ENCODE results near the gene FOXK2.

FOXK2 gene

GRCh38 chr17:82595893-82596292 lies 76.4 kb downstream of the FOXK2 start:
- TF ChIP-seq REST (IDR thresholded peaks at IDR 0.05; ENCODE audit: low read depth) (no peak), ZBTB7A (IDR thresholded peaks at IDR 0.05; ENCODE audit: low read depth) (no peak), EP300 (IDR thresholded peaks at IDR 0.05; ENCODE audit: borderline replicate concordance) (no peak), FOXM1 (IDR thresholded peaks at IDR 0.05; ENCODE audit: borderline replicate concordance, low read depth) (no peak), TEAD4 (IDR thresholded peaks at IDR 0.05) (no peak), TAF1 (IDR thresholded peaks at IDR 0.05; ENCODE audit: low read depth) (no peak), RAD21 (IDR thresholded peaks at IDR 0.05; ENCODE audit: low read depth) (no peak), YY1 (IDR thresholded peaks at IDR 0.05; ENCODE audit: low read depth) (no peak), NFIC (IDR thresholded peaks at IDR 0.05) (no peak), TCF12 (IDR thresholded peaks at IDR 0.05; ENCODE audit: low read depth) (no peak), CEBPB (IDR thresholded peaks at IDR 0.05) (no peak), CREB1 (IDR thresholded peaks at IDR 0.05; ENCODE audit: low read depth) (no peak)
- TF ChIP-seq, protein P1, sequence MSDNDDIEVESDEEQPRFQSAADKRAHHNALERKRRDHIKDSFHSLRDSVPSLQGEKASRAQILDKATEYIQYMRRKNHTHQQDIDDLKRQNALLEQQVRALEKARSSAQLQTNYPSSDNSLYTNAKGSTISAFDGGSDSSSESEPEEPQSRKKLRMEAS (IDR thresholded peaks at IDR 0.05): no peak
- TF ChIP-seq, protein P2, sequence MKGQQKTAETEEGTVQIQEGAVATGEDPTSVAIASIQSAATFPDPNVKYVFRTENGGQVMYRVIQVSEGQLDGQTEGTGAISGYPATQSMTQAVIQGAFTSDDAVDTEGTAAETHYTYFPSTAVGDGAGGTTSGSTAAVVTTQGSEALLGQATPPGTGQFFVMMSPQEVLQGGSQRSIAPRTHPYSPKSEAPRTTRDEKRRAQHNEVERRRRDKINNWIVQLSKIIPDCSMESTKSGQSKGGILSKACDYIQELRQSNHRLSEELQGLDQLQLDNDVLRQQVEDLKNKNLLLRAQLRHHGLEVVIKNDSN (IDR thresholded peaks at IDR 0.05): no peak

DNA sequence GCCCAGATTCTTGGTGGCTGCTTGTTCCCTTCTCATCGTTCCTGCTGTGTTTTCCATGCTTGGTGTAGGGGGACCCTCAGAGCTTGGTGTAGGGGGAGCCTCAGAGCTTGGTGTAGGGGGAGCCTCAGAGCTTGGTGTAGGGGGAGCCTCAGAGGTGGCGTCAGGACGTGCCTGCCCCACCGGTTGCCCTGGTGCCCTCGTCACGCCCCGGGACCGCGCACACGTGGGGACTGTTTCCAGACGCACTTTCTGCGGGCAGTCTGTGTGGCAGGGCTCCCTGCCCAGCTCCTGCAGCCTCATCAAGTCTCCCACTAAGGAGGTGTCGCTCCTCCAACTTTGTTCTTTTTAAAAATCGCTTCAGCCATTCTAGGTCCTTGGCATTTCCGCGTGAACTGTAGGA lies 76.8 kb downstream of the FOXK2 start:
- TF ChIP-seq EGR1 (IDR thresholded peaks at IDR 0.05): no peak
- TF ChIP-seq, protein P1 (IDR thresholded peaks at IDR 0.05): no peak
- no peak for TF ChIP-seq TCF12 (IDR thresholded peaks at IDR 0.05; ENCODE audit: low read depth)
- TF ChIP-seq YY1 (IDR thresholded peaks at IDR 0.05; ENCODE audit: low read depth): no peak
- TF ChIP-seq ZBTB7A (IDR thresholded peaks at IDR 0.05; ENCODE audit: low read depth): no peak
- TF ChIP-seq TAF1 (IDR thresholded peaks at IDR 0.05; ENCODE audit: low read depth): no peak
- TF ChIP-seq, protein P2 (IDR thresholded peaks at IDR 0.05): no peak
- TF ChIP-seq TEAD4 (IDR thresholded peaks at IDR 0.05): no peak

- TF ChIP-seq EGR1 (IDR thresholded peaks at IDR 0.05): no peak
Observed at GRCh38 chr17:82596837-82597672, 77.5 kb downstream of the FOXK2 start.

GRCh38 chr17:82598256-82599119 lies 79.0 kb downstream of the FOXK2 start:
- no peak for TF ChIP-seq TEAD4 (IDR thresholded peaks at IDR 0.05)
- TF ChIP-seq ZBTB7A (IDR thresholded peaks at IDR 0.05; ENCODE audit: low read depth): no peak
- TF ChIP-seq FOXM1 (IDR thresholded peaks at IDR 0.05; ENCODE audit: borderline replicate concordance, low read depth): no peak
- TF ChIP-seq, protein P2 (IDR thresholded peaks at IDR 0.05): no peak
- no peak for TF ChIP-seq CEBPB (IDR thresholded peaks at IDR 0.05)
- TF ChIP-seq, protein P1 (IDR thresholded peaks at IDR 0.05): no peak
- TF ChIP-seq EP300 (IDR thresholded peaks at IDR 0.05; ENCODE audit: borderline replicate concordance): no peak
- no peak for TF ChIP-seq TAF1 (IDR thresholded peaks at IDR 0.05; ENCODE audit: low read depth)
- TF ChIP-seq YY1 (IDR thresholded peaks at IDR 0.05; ENCODE audit: low read depth): no peak
- no peak for TF ChIP-seq TCF12 (IDR thresholded peaks at IDR 0.05; ENCODE audit: low read depth)

DNA sequence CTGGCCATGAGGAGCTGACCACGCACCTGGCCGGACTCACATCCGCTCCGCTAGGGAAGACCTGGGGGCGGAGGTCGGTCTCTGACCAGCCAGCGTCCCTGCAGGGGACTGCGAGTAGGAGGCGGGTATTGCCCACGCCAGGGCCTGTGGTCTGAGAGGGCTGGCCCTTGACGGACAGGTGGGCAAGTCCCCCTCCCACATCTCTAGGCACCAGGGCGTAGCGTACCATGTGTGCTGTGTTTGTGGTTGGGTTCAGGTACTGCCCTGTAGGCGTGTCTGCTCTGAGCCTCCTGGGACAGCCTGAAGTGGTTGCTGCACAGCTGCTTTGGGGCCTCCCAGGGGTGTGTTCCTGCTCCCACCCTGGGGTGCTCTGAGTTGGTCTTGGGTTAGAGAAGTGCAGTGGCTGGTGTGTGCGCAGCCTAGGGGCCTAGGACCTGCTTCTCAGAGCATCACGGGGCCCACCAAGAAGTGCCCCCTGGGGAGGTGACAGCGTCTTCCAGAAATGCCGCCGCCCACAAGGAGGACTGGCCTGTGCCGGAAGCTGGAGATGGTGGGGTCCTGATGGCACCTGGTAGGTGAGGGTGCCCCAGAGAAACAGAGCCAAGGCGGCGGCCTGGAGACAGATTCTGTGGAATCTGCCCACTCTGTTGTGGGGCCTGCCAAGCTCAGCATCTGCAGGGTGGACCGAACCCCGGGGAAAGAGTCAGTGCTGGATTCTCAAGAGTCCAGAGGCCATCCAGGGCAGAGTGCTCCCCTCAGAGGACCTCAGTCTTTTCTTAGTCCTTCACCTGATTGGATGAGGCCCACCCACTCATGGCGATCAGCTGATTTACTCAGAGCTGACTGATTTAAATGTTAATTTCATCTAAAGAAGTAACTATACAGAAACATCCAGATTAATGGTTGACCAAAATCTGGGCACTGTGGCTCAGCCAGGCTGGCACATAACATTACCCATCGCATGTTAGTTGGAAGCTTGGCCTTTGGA lies 80.4 kb downstream of the FOXK2 start:
- TF ChIP-seq CREB1 (IDR thresholded peaks at IDR 0.05; ENCODE audit: low read depth) (no peak), RAD21 (IDR thresholded peaks at IDR 0.05; ENCODE audit: low read depth) (no peak), EP300 (IDR thresholded peaks at IDR 0.05; ENCODE audit: borderline replicate concordance) (no peak), TAF1 (IDR thresholded peaks at IDR 0.05; ENCODE audit: low read depth) (no peak), YY1 (IDR thresholded peaks at IDR 0.05; ENCODE audit: low read depth) (no peak), FOXM1 (IDR thresholded peaks at IDR 0.05; ENCODE audit: borderline replicate concordance, low read depth) (no peak), NFIC (IDR thresholded peaks at IDR 0.05) (no peak), ZBTB7A (IDR thresholded peaks at IDR 0.05; ENCODE audit: low read depth) (no peak), EGR1 (IDR thresholded peaks at IDR 0.05) (no peak), TCF12 (IDR thresholded peaks at IDR 0.05; ENCODE audit: low read depth) (no peak), TEAD4 (IDR thresholded peaks at IDR 0.05) (no peak)
- TF ChIP-seq, protein P2 (IDR thresholded peaks at IDR 0.05): no peak
